Type B pancreatic cell (in vitro differentiated cells): ENCODE data around the gene HSPA8. TPM values are rescaled to one million over a fixed set of nuclear protein-coding genes. Genes with fewer than 3 reads are reported as not detected.

Source experiments
- DNase-seq: peaks from one replicate; pipeline ENCODE4 v3.0.0; 2021; ENCODE audit warnings: mixed read lengths; ENCODE audit not compliant: unreplicated experiment; ENCODE audit errors: extremely low spot score
- H3K27ac Mint-ChIP-seq: 2 replicates; pipeline ENCODE4 v1.8.0; 2021; ENCODE audit warnings: mild to moderate bottlenecking, mixed read lengths
- H3K27me3 Mint-ChIP-seq: 2 replicates; pipeline ENCODE4 v1.8.0; 2021; ENCODE audit warnings: mixed read lengths
- H3K36me3 Mint-ChIP-seq: 2 replicates; pipeline ENCODE4 v1.8.0; 2021; ENCODE audit warnings: mixed read lengths
- H3K4me1 Mint-ChIP-seq: one replicate; pipeline ENCODE4 v1.8.0; 2021; ENCODE audit warnings: mixed read lengths; ENCODE audit not compliant: unreplicated experiment
- H3K4me3 Mint-ChIP-seq: 2 replicates; pipeline ENCODE4 v1.8.0; 2021; ENCODE audit warnings: mild to moderate bottlenecking, mixed read lengths
- H3K9me3 Mint-ChIP-seq: 2 replicates; pipeline ENCODE4 v1.8.0; 2021; ENCODE audit warnings: mixed read lengths
- total RNA-seq: library from RNA; stranded (reverse); gene quantifications from 2 replicates; pipeline ENCODE4 v1.2.1, GENCODE V29; 2021; ENCODE audit warnings: low replicate concordance
- TF ChIP-seq, protein P1 (sequence below): fragments of 200-600 bp; sonication (generic); conservative IDR thresholded peaks from 2 replicates; pipeline ENCODE4 v1.5.0; 2021; ENCODE audit warnings: antibody characterized with exemption, mild to moderate bottlenecking

Gene HSPA8
- total RNA-seq, 1 donor from 2014 or later = 1,213 TPM

DNA sequence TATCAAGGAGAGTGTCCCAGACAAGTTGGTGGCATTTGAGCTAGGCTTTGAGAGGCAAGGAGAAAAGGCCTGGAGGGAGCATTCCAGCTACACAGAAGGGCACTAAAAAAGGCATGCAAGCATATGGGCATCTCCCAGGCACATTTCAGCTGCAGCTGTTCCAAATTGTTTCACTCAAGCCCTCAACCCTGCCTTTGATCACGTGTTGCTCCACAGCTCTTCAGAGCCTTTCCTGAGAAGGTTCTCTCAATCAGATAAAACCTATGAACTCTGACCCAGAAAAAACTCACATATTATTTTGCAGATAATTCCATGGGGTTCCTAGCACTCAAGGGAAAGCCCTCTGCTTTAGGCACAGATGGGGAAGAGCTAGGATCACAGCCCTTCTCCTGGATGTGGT, 24.4 kb upstream of the HSPA8 start:
- Mint-ChIP-seq H3K4me3 (no peak overlapping the region), H3K27me3 (no peaks in the 10 kb centered on the region), H3K36me3 (peaks cover 3% of the 10 kb centered on the region), H3K4me1 (peaks cover 19% of the 10 kb centered on the region), H3K27ac (no peak overlapping the region), H3K9me3 (peaks cover 4% of the 10 kb centered on the region)
- TF ChIP-seq, protein P1, sequence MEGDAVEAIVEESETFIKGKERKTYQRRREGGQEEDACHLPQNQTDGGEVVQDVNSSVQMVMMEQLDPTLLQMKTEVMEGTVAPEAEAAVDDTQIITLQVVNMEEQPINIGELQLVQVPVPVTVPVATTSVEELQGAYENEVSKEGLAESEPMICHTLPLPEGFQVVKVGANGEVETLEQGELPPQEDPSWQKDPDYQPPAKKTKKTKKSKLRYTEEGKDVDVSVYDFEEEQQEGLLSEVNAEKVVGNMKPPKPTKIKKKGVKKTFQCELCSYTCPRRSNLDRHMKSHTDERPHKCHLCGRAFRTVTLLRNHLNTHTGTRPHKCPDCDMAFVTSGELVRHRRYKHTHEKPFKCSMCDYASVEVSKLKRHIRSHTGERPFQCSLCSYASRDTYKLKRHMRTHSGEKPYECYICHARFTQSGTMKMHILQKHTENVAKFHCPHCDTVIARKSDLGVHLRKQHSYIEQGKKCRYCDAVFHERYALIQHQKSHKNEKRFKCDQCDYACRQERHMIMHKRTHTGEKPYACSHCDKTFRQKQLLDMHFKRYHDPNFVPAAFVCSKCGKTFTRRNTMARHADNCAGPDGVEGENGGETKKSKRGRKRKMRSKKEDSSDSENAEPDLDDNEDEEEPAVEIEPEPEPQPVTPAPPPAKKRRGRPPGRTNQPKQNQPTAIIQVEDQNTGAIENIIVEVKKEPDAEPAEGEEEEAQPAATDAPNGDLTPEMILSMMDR = no peak
- no peak for DNase-seq

DNA sequence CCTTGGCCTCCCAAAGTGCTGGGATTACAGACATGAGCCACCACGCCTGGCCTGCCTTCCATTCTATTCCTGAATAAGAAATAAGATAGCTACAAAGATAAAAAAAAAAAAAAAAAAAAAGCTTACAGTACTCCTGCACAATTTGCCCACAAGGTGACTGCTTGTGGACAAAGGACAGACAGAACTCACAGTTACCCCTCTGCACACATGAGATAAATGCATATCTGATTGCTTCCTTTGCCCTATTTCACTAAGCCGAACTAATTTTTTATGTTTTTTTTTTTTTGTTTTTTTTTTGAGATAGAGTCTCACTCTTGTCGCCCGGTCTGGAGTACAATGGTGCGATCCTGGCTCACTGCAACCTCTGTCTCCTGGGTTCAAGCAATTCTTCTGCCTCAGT, 23.6 kb upstream of the HSPA8 start:
- TF ChIP-seq, protein P1 = no peak
- DNase-seq = no peak
- no peak overlapping the region for H3K4me3 Mint-ChIP-seq
- peaks cover 4% of the 10 kb centered on the region for H3K9me3 Mint-ChIP-seq
- no peaks in the 10 kb centered on the region for H3K27me3 Mint-ChIP-seq
- H3K27ac Mint-ChIP-seq = no peak overlapping the region
- peaks cover 12% of the 10 kb centered on the region for H3K4me1 Mint-ChIP-seq
- peaks cover 3% of the 10 kb centered on the region for H3K36me3 Mint-ChIP-seq

DNA sequence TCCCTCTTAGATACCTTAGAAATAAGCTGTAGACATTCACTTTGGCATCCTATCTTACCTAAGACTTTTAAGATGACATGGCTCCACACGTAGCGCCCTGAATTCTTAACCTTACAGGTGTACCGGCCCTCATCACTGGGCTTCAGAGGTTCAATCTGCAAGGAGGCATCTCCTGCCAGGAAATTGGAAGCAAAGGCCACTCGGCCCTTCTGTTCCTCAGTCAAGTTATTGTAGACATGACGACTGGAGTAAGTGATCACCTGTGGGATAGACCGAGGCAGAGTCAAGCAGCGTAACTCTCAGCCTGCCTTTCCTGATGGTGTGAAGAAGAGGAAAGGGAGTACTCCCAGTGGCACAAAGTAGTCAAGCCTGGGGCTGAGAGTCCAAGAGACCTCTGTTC, 22.5 kb upstream of the HSPA8 start:
- peaks cover 4% of the 10 kb centered on the region for H3K9me3 Mint-ChIP-seq
- H3K27me3 Mint-ChIP-seq = no peaks in the 10 kb centered on the region
- TF ChIP-seq, protein P1 = no peak
- H3K4me1 Mint-ChIP-seq = peaks cover 11% of the 10 kb centered on the region
- no peak overlapping the region for H3K4me3 Mint-ChIP-seq
- peaks cover 6% of the 10 kb centered on the region for H3K36me3 Mint-ChIP-seq
- DNase-seq = no peak
- H3K27ac Mint-ChIP-seq = no peak overlapping the region

DNA sequence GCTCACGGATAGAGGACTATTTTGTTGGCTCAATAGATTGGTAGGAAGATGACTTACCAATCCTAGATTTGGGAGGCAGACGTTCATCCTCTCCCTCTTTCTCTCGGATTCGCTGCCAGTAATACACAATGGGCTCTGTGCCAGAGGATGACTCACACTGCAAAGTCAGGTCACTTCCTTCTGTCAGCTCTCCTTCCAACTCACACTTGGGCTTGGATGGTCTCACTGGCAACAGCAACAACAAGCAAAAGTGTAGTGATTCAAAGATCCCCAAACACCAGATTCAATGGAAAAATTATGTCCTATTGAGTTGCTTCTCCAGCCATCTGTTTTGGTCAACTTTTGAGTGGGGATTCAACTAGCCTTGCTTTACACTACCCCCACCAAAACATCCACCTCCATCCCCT, 21.7 kb upstream of the HSPA8 start:
- Mint-ChIP-seq H3K4me3 (peak overlapping the region; percentile 46), H3K4me1 (peaks cover 11% of the 10 kb centered on the region), H3K36me3 (peaks cover 6% of the 10 kb centered on the region), H3K27me3 (no peaks in the 10 kb centered on the region), H3K27ac (peak overlapping the region; percentile 78), H3K9me3 (peaks cover 4% of the 10 kb centered on the region)
- no peak for DNase-seq
- TF ChIP-seq, protein P1 = no peak

DNA sequence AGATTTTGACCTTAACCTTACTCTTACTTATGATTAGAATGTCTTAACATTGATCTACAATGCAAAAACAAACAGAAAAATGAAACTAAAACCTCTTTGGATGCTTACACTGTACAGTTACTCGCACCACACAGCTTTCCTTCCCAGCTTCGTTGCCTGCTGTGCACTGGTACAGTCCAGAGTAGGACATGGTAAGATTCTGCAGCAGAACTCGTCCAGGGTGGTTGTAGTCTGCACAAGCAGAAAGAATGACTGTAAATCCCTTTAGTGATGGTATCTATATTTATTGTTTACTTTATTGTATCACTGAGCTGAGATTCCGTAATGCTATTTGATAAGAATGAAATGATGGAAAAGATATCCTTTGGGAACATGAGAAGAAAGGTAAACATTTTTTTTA, 21.0 kb upstream of the HSPA8 start:
- H3K9me3 Mint-ChIP-seq = peaks cover 4% of the 10 kb centered on the region
- no peaks in the 10 kb centered on the region for H3K27me3 Mint-ChIP-seq
- H3K27ac Mint-ChIP-seq = no peak overlapping the region
- peaks cover 6% of the 10 kb centered on the region for H3K36me3 Mint-ChIP-seq
- no peak overlapping the region for H3K4me3 Mint-ChIP-seq
- H3K4me1 Mint-ChIP-seq = peaks cover 11% of the 10 kb centered on the region
- TF ChIP-seq, protein P1 = no peak
- no peak for DNase-seq

DNA sequence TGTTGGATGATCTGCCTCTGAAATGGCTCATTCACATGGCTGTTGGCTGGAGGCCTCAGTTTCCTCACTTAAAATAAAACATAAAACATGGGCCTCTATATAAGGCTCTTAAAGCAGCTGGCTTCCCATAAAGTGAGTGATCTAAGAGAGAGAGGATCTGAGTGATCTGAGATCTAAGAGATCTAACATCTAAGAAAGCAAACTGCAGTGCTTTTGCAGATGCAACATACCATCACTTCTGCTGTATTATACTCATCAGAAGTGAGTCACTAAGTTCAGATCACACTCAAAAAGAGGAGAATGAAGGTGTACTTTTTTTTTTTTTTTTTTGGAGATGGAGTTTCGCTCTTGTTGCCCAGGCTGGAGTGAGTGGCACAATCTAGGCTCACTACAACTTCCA, 18.1 kb upstream of the HSPA8 start:
- Mint-ChIP-seq H3K9me3 (peaks cover 4% of the 10 kb centered on the region), H3K27ac (no peak overlapping the region), H3K36me3 (peaks cover 11% of the 10 kb centered on the region), H3K4me3 (no peak overlapping the region), H3K27me3 (no peaks in the 10 kb centered on the region), H3K4me1 (peaks cover 11% of the 10 kb centered on the region)
- TF ChIP-seq, protein P1 = no peak
- DNase-seq = no peak
